HG03469 (cell line): Measurements from ENCODE around the gene SRPRA.
"Not testable (repeated sequence)": the region's sequence is repeated elsewhere in the genome, so short reads cannot be mapped to it uniquely, and the experiment has no call there.

Source experiments
- ATAC-seq: cut with Tn5 transposase; IDR thresholded peaks from one replicate; pipeline ENCODE4 v1.9.1; 2021; ENCODE audit warnings: mild to moderate bottlenecking, moderate library complexity, moderate number of reproducible peaks; ENCODE audit not compliant: unreplicated experiment

Gene SRPRA

DNA sequence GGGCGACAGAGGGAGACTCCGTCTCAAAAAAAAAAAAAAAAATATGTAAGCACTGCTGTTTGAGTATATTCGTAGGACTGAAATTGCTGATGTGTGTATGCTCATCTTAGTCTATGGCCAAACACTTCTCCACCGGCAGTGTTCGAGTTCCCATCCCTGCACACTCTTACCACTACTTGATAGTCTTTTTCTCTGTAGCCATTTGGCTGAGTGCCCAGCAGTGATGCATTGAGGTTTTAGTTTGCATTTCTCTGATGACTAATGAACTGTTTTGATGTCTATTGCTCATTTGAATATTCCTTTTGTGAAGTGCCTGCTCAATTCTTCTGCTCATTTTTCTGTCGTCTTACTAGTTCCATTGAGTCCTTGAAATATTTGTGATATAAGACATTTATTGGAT, 16.1 kb upstream of the SRPRA start:
- ATAC-seq, result peak; percentile 66

DNA sequence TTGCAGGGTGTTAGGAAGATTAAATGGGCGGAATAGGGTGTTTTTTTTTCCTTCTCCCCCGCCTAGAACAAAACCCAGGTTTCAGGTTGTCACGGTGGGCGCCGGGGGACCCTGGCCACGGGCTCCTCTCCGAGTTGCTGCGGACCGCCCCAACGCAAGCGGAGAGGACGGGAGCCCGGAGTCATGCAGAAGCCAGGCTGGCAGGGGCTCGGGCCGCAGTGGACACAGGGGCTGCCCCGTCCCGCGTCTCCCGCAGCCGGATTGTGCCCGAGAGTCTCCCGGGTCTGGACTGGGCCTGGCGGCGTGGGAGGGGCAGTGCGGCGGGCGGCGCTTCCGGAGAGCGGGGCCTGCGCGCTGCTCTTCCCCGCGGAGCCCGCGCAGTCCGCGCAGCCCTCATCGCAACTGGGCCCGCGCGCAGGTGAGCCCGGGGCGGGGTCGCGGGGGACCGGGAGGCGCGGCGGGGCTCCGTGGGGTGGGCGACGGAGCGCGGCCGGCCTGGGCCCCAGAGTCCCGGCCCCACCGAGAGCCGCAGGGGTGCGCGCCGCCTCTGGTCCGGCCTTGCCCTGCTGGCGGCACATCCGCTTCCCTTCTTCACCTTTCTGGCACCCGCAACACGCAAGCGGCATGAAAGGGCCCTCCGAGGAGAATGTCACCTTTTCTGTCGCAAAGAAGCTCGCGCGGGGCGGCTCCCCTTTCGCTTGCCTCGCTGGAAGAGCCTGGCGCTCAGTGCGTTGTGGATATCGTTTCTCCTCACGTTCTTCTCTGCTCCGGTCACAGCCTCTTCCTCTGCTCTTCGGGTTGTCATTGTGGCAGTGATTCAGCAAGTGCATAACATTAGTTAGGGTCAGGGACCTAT, 14.3 kb upstream of the SRPRA start, which contains the start of gene TIRAP:
TIRAP (plus strand) TSS at position 358 of the 856 bp plus-strand sequence. CDS start 7,802 bp downstream, outside the sequence.
- ATAC-seq, result no peak

DNA sequence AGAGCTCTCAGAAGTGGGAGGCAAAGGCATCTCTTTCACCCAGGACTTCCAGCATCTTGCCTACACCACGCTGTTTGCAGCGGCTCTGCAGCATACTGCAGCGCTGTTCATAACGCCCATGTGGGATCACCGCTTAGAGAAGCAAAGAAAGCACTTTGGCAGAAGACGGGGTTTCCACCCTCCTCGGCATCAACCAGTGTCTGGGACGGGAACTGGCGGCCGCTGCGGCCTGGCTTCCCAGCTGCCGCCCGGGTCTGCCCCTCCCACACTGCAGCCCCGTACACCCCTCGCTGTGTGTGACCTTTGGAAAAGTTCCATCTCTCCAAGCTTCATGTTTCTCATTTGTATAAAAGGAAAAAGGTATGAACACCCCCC, 13.7 kb upstream of the SRPRA start:
- ATAC-seq, result no peak

DNA sequence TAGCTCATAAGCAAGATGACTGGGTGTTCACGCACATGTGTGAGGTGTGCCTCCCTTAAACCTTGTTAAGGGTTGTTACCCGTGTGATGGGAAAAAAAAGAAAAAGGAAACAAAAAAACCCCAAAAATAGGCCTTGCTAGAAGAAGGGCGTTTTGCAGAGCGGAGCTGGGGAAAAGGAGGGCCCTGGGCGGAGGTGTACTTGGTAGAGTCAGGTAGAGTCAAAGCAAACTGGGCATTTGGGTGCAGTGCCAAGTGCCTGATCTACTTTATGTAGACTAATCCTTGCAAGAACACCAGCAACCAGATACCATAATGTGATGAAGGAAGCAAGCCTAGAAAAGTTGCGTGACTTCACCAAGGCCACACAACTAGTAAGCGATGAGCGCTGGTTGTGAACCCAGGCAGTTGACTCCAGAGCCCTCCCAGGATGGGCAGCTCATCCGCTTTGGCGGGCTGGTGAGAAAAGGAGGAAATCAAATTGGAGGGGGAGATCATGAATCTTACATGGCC, 13.0 kb upstream of the SRPRA start:
- no peak for ATAC-seq

DNA sequence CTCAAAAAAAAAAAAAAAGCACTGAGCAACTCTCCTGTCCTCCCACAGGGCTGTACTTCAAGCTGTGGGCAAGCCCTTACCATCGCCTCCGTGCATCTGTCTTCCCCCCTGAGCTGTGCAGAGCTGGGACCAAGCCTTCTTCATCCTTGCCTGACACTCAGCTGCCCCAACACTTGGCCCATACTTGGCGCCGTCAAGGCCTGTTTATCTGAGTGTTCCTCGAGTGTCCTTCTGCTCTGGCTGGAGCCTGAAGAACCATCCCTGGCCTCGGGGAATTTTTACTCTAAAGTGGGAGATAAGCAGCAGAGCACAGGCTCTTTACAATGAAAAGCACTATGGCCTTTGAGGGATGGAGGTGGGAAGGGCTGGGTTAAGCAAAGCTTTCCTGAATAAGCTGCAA, 12.6 kb upstream of the SRPRA start:
- ATAC-seq, result no peak

DNA sequence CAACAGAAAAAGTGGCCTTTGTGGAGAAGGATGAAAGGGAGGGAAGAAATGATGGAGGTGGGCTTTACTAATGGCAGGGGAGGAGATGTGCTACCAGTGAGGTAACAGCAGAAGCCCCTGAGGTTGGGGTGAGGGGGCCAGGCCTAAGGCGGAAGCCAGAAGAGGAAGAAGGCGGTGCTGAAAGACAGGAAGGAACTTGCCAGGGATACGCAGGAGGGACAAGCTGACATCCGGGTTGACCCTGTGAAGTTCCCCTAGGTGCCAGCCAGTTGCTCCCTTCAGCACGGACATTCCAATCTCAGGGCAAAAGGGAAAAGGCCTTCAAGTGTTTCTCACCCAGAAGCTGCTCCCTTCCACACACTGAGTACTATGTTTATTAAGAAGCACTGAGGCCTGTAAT, 11.9 kb upstream of the SRPRA start:
- no peak for ATAC-seq

DNA sequence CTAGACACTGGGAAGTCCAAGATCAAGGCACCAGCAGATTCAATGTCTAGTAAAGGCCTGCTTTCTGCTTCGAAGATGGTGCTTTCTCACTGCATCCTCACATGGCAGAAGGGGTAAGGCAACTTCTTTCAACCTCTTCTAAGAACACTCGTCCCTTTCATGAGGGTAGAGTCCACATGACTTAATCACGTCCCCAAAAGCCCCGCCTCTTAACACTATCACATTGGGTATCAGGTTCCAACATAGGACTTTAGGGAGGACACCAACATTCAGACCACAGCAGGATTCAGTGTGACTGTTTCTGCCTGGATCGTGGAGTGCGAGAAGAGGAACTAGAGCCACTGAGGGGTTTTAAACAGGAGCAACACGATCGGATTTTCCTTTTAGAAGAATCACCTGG, 10.5 kb upstream of the SRPRA start:
- no peak for ATAC-seq

DNA sequence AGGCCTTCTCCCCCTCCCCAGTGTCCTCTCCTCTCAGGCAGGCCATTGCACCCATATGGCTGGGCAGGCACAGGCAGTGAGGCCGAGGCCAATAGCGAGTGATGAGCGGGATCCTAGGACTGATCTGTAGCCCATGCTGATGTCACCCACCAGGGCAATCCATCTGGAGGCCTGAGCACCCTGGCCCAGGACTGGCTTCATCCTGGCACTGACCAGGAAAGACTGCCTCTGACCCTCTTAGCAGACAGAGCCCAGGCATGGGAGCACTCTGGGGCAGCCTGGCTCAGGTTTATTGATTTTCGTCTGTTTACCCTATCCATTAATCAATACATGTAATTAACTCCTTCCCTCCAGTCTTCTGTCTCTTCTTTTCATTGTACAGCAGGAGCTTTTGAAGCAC, 9.1 kb upstream of the SRPRA start:
- ATAC-seq, result no peak

DNA sequence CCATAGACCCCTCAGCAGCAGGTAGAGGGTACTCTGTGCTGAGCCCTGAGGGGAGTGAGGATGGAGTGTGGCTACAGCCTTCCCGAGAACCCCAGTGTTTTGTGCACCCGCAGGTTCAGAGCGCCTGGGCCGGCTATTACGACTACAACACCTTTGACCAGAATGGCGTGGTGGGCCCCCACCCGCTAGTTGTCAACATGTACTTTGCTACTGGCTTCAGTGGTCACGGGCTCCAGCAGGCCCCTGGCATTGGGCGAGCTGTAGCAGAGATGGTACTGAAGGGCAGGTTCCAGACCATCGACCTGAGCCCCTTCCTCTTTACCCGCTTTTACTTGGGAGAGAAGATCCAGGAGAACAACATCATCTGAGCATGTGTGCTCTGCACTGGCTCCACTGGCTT, 8.6 kb upstream of the SRPRA start:
- ATAC-seq, result no peak

DNA sequence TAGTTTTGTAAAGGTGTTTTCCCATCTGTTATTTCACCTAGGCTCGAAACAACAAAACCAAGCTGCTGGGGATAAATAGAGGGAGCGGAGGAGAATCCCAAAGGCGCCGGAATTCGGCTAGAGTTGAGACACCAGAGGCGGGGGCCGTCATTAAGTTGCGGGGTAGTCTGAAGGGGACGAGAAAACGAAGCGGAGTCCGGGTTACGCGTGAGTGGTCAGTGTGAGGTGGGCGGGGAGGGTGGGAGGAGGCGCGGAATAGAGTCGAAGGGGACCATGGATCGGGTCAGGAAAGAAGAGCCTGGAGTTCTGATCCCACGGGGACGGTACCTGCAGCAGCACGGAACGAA, 361 bp downstream of the SRPRA start:
- no peak for ATAC-seq

DNA sequence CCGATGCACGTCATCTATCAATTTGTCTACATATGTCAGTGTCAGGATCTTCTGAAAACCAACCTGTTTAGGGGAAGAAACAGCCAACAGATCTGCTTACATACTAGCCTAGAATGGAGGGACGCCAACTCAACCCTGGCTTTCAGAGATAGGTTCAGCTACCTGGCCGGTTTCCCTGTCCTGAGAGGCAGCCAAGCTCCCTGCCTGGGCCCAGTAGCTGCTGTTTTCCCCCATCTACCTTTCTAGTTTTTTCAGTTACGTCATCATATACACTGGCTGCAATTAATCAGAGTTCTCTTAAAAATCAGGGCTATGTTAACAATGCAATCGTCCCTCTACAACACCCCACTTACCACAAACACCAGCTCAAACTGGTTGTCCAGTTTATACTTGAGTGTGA, 1.0 kb downstream of the SRPRA start:
- no peak for ATAC-seq

DNA sequence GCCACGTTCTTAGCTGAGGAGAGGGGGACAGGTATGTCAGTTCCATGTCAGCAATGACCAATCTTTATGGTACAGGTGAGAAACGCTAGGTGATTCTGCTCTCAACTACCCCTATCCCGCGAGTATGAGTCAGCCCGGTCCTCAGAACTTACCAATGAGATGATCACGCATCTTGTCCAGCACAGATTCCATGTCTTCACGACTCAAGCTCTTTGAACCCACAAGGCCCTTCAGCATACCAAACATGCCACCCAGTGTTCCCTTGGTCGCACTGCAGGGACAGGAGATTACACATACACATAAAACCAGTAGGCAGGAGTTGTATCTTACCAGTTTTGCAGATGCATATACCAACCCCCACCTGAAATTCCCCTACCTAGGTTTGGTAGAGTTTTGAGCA, 2.9 kb downstream of the SRPRA start:
- no peak for ATAC-seq

DNA sequence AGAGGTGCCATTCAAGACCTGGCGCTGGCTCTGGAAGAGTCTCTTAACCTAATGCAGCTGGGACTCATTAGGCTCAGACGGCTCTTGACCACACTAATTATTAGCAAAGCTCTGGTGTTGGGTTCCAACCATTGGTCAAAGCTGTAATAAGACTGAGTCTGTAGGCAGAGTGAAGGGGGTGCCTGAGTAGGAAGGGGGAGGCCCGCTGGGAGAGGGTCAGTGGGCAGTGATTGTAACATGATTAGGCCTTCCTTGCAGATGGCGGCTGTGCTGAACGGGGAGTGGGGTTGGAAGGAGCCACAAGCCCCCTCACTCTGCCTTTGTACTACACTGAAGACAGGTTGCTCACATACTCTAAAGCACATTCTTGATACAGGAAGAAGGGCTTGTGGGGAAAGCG, 5.2 kb downstream of the SRPRA start:
- no peak for ATAC-seq

DNA sequence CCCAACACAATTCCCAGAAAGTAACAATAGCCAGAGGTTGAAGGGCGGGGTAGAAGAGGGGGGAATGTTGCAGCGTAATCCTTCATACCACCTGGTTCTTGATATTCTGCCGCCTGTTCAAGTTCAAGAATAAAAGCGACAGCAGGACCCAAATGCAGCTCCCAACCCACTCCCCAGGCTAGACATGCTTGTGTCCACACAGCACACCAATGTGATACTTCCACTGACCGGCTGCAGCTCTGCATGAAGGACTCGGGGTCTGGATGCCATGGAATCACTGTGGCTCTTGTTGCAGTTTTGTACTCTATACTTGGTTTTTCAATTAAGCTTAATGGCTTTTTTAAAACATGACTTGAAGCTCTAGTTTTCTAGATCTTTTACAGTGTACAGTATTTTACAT, 6.5 kb downstream of the SRPRA start:
- ATAC-seq, result no peak

DNA sequence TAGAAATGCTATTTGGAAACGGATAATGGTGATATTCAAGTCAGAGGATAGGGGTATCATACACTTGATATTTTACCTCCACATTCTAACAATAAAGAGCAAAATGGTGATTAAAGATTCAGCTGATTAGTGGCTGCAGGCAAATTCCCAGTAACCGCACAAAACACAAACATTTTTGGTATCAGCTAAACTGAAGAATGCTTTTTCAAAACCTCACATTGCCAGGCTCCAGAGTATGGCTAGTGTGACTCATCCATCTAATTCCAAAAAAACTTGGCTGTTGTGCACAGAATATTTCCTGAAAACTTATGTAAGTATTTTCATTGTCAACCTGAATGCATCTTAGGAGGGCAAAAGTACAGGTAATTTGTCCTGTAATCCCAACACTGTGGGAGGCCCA, 10.9 kb downstream of the SRPRA start:
- ATAC-seq, result no peak

DNA sequence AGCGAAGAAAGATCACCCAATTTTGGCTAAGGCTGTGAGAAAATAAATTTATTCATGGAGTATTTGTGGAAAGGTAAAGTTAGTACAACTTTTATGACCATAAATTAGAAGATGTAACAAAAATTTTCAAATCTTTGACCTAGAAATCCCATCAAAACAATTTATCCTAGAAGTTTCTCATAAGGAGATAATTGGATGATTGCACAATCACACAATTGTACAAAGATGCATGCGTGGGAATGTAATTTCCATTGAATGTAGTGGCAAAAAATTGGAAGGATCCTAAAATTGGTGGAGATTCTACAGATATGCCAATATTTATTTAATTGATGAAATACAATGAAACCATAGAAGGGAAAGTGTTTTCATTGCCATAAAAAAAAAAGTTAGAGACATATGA, 11.6 kb downstream of the SRPRA start:
- no peak for ATAC-seq

DNA sequence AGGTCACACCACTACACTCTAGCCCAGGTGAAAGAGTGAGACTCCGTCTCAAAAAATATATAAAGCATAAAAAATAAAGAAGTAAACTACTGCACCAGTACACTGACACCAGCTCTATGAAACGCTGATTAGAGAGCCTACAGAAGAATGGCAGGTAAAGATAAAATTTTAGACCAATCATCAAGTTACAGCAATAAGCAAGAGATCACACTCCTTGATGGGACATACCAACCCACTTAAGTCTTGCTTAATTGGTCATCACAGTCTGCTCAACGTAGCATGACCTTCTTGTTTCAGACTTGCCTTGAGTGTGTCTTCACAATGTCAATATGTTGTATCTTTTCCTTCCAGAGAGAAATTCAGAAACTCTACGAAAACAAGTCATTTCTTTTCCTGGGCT, 12.5 kb downstream of the SRPRA start:
- no peak for ATAC-seq

DNA sequence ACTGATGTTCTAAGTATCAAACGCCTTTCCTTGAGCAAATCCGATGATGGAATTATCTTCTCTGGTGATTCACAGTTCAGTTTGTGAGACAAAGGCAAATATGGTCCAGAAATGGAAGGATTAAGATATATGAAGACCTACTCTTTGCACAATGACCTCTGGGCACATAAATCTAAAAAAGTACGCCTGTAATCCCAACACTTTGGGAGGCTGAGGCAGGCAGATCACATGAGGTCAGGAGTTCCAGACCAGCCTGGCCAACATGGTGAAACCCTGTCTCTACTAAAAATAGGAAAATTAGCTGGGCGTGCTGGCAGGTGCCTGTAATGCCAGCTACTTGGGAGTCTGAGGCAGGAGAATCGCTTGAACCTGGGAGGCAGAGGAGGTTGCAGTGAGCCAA, 13.2 kb downstream of the SRPRA start:
- ATAC-seq, result not testable (repeated sequence)

DNA sequence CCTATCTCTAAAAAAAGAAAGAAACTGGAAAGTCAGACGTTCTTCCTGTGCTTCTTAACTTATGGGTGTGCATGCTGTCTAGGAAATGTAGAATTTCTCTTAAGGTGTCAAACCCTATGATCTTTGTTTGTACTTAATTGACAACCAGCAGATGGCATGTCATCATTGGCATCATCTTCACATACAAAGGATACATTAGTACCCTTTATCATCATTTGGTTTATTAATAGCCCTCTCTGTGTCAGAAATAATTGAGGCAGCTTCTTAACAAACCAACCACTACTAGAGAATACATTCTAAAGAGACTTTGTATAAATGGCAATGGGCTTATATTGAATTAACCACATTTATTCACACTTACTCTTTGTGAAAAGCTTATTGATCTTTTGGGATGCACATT, 13.9 kb downstream of the SRPRA start:
- ATAC-seq, result no peak

DNA sequence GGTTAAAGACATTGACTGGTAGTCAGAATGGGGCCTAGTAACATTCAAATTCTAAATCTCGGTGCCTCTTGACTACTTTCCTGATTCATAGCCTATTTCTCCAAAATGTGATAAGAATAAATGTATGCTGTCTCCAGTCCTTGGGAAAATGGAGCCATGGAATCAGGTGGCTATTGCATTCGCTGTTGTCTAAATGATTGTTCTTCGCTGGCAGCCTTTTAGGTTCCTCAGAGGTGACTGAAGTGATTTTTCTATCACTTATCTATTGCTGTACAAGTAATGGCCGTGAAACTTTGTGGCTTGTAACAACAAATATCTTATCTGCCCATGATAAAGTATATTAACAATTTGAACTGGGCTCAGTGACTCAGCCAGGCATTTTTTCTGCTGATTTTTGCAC, 15.4 kb downstream of the SRPRA start:
- no peak for ATAC-seq

DNA sequence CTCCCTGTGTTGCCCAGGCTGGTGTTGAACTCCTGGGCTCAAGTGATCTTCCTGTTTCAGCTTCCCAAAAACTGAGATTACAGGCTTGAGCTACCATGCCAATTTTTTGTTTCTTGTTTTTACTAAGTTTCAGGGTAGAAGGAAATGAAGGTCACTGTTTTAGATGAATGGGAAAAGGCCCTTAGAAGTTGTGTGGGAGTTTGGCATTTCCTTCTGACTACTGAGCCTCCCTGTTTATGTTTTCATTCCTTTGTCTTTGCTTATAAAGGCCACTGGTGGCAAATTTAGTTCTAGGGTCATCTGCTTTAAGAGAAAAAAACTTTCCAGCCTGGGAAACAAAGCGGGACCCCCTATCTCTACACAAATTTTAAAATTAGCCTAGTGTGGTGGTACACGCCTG, 22.1 kb downstream of the SRPRA start:
- ATAC-seq, result no peak

DNA sequence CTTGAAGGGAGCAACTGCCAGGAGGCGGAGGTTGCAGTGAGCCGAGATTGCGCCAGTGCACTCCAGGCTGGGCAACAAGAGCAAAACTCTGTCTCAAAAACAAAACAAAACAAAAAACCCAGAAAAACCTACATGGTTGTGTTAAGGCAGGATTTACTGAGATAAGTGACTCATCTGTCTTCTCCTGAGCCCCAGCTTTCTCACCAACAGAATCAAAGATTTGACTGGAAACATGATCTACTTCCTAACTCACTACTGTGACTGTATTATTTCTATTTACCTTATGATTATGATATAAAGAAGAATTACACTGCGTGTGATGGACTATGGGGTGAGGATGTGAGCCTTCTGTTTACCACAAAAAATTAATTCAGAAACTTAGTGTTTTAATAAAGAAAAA, 35.3 kb downstream of the SRPRA start:
- ATAC-seq, result no peak

DNA sequence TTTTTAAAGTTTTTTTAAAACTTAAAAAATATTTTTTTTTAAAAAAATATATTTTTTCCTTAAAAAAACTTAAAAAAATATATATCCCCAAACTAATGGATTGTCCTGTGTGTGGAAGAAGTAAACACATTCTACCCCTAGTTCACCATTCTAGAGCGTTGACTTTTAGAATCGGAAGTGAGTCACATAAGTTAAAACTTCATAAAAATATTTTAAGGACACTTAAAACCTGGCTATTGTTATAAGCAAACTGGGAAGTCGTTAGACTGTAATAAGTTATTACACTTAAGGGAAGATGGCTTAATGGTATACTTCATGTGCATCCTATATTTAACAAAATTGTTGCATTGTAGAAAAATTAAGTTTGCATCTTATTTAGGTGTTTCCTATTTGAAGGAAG, 36.0 kb downstream of the SRPRA start:
- ATAC-seq, result no peak
